ENCODE results near the gene SURF2.

The SURF2 gene

GRCh38 chr9:133354766-133355165, 1.6 kb upstream of the SURF2 start:
- Mint-ChIP-seq H3K27ac (no peak overlapping the region), H3K4me1 (peaks cover 18% of the 10 kb centered on the region), H3K36me3 (peaks cover 14% of the 10 kb centered on the region), H3K9me3 (no peaks in the 10 kb centered on the region), H3K27me3 (no peaks in the 10 kb centered on the region), H3K4me3 (no peak overlapping the region)
- ATAC-seq (ENCODE audit: low read depth) (no peak), DNase-seq (ENCODE audit: low spot score in 2 of 2) (no peak)

- peaks cover 17% of the 10 kb centered on the region for H3K4me1 Mint-ChIP-seq
- H3K9me3 Mint-ChIP-seq: no peaks in the 10 kb centered on the region
- peak; percentile 39 for ATAC-seq (ENCODE audit: low read depth)
These were observed 431 bp upstream of the SURF2 start for GRCh38 chr9:133355881-133356357.

GRCh38 chr9:133357656-133358055, 1.3 kb downstream of the SURF2 start:
- no peak for ATAC-seq (ENCODE audit: low read depth)
- peaks cover 17% of the 10 kb centered on the region for H3K4me1 Mint-ChIP-seq
- peak overlapping the region; percentile 91 for H3K4me3 Mint-ChIP-seq
- H3K36me3 Mint-ChIP-seq: peaks cover 12% of the 10 kb centered on the region
- H3K27me3 Mint-ChIP-seq: no peaks in the 10 kb centered on the region
- H3K27ac Mint-ChIP-seq: peak overlapping the region; percentile 82
- DNase-seq (ENCODE audit: low spot score in 2 of 2): no peak
- no peaks in the 10 kb centered on the region for H3K9me3 Mint-ChIP-seq

More at GRCh38 chr9:133355881-133356357, 431 bp upstream of the SURF2 start:
- Mint-ChIP-seq H3K27ac (peak overlapping the region; percentile 86), H3K4me3 (peak overlapping the region; percentile 84), H3K36me3 (peaks cover 13% of the 10 kb centered on the region), H3K27me3 (no peaks in the 10 kb centered on the region)
- no peak for DNase-seq (ENCODE audit: low spot score in 2 of 2)

- Mint-ChIP-seq H3K9me3 (no peaks in the 10 kb centered on the region), H3K27ac (no peak overlapping the region), H3K4me3 (no peak overlapping the region), H3K36me3 (peaks cover 19% of the 10 kb centered on the region), H3K27me3 (no peaks in the 10 kb centered on the region), H3K4me1 (peaks cover 12% of the 10 kb centered on the region)
- no peak for ATAC-seq (ENCODE audit: low read depth)
- no peak for DNase-seq (ENCODE audit: low spot score in 2 of 2)
These were observed 3.2 kb downstream of the SURF2 start for GRCh38 chr9:133359399-133360175.

DNA sequence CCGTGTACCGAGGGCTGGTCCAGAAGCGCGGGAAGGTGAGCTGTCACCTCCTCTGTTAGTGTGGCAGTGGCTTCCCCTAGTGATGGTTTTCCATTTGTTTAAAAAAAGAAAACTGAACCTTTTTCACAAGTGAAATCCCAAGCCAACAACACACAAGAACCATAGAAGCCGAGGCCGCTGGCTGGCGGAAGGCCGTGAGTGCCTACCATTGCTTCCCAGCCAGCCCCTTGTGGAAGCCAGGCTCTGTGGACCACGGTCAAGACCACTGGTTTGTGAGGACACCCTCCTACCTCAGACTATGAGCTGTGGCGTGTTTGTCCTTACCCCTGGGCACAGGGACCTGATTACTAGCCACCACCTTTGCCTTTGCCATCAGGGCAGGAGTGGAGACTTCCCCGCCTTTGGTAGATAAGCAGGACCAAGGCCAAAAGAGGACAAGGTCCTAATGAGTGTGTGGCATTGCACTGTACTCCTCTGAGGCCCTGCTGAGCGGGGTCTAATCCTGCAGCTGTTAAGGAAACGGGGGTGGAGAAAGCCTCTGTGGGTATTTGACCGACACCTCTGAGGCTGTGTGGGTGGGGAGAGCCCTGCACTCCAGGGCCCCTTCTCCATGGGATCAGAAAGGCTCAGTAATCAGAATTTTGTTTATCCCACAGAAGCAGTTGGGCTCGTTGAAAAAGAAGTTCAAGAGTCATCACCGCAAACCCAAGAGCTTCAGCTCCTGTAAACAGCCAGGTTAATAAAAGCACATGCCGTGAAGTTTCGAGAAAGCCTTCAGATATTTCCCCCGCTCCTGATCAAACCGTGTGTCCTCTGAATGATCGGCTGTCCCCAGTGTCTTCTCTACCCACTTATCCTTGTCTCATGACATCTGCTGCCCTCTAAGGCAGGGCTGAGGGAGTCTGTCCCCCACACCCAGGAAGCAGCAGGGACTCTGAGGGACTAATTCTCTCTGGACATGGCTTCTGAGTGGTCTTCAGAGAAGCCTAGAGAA, 4.3 kb downstream of the SURF2 start:
- no peaks in the 10 kb centered on the region for H3K9me3 Mint-ChIP-seq
- peaks cover 20% of the 10 kb centered on the region for H3K36me3 Mint-ChIP-seq
- DNase-seq (ENCODE audit: low spot score in 2 of 2) (no peak), ATAC-seq (ENCODE audit: low read depth) (no peak)
- peaks cover 11% of the 10 kb centered on the region for H3K4me1 Mint-ChIP-seq
- no peak overlapping the region for H3K27ac Mint-ChIP-seq
- H3K27me3 Mint-ChIP-seq: no peaks in the 10 kb centered on the region
- no peak overlapping the region for H3K4me3 Mint-ChIP-seq

GRCh38 chr9:133361507-133362092, 5.2 kb downstream of the SURF2 start:
- no peaks in the 10 kb centered on the region for H3K27me3 Mint-ChIP-seq
- H3K9me3 Mint-ChIP-seq: no peaks in the 10 kb centered on the region
- H3K27ac Mint-ChIP-seq: no peak overlapping the region
- DNase-seq (ENCODE audit: low spot score in 2 of 2) (no peak), ATAC-seq (ENCODE audit: low read depth) (no peak)
- no peak overlapping the region for H3K4me3 Mint-ChIP-seq
- H3K36me3 Mint-ChIP-seq: peaks cover 21% of the 10 kb centered on the region
- H3K4me1 Mint-ChIP-seq: peaks cover 11% of the 10 kb centered on the region

GRCh38 chr9:133362359-133363044, 6.2 kb downstream of the SURF2 start:
- Mint-ChIP-seq H3K27ac (no peak overlapping the region), H3K4me1 (peaks cover 11% of the 10 kb centered on the region), H3K4me3 (no peak overlapping the region), H3K27me3 (no peaks in the 10 kb centered on the region), H3K9me3 (no peaks in the 10 kb centered on the region), H3K36me3 (peaks cover 21% of the 10 kb centered on the region)
- no peak for DNase-seq (ENCODE audit: low spot score in 2 of 2)
- ATAC-seq (ENCODE audit: low read depth): no peak

- DNase-seq (ENCODE audit: low spot score in 2 of 2) (no peak), ATAC-seq (ENCODE audit: low read depth) (no peak)
- Mint-ChIP-seq H3K9me3 (no peaks in the 10 kb centered on the region), H3K4me3 (no peak overlapping the region), H3K27me3 (no peaks in the 10 kb centered on the region), H3K4me1 (peaks cover 26% of the 10 kb centered on the region), H3K36me3 (peaks cover 25% of the 10 kb centered on the region), H3K27ac (no peak overlapping the region)
These were observed 10.1 kb downstream of the SURF2 start for GRCh38 chr9:133366435-133366834.

DNA sequence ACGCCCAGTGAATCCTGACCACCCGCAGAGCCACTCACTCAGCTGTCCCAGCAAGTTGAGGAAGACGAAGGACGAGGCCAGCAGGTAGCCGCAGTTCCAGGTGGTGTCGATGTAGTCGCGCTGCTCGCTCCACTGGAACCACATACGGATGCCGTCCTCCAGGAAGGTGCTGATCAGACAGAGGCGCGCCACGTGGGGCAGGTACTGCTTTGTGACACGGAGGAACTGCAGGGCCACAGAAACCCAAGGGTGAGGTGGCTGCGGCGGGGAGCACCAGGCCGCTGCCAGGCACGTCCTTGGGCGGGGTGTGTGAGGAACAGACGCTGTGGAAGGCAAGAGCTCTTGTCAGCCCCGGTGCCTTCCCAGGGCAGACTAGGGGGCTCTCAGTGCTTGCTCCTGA, 10.9 kb downstream of the SURF2 start:
- no peak for ATAC-seq (ENCODE audit: low read depth)
- H3K4me1 Mint-ChIP-seq: peaks cover 32% of the 10 kb centered on the region
- no peak overlapping the region for H3K27ac Mint-ChIP-seq
- H3K4me3 Mint-ChIP-seq: no peak overlapping the region
- no peak for DNase-seq (ENCODE audit: low spot score in 2 of 2)
- no peaks in the 10 kb centered on the region for H3K27me3 Mint-ChIP-seq
- no peaks in the 10 kb centered on the region for H3K9me3 Mint-ChIP-seq
- peaks cover 23% of the 10 kb centered on the region for H3K36me3 Mint-ChIP-seq

DNA sequence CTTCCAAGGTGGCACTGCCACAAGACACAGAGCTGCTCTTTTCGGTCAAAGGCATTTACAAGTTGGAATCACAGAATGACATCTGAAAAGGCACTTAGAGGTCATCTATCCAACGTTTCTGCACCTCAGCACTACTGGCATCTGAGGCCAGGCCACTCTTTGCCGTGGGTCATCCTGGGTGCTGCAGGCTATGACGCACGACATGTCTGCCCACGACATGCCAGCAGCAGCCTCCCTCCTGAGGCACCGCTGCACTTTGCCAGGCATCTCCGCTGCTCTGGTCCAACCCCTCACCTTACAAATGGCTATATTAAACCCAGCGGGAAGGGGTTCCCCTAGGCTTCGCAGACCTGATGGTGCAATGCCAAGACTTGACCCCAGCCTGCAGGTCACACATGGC, 11.4 kb downstream of the SURF2 start:
- Mint-ChIP-seq H3K9me3 (no peaks in the 10 kb centered on the region), H3K27ac (no peak overlapping the region), H3K36me3 (peaks cover 21% of the 10 kb centered on the region), H3K4me3 (no peak overlapping the region), H3K4me1 (peaks cover 38% of the 10 kb centered on the region), H3K27me3 (no peaks in the 10 kb centered on the region)
- ATAC-seq (ENCODE audit: low read depth) (no peak), DNase-seq (ENCODE audit: low spot score in 2 of 2) (no peak)

- Mint-ChIP-seq H3K4me1 (peaks cover 38% of the 10 kb centered on the region), H3K4me3 (no peak overlapping the region), H3K27ac (no peak overlapping the region), H3K36me3 (peaks cover 19% of the 10 kb centered on the region), H3K9me3 (no peaks in the 10 kb centered on the region), H3K27me3 (no peaks in the 10 kb centered on the region)
- DNase-seq (ENCODE audit: low spot score in 2 of 2) (no peak), ATAC-seq (ENCODE audit: low read depth) (no peak)
These were observed 12.0 kb downstream of the SURF2 start for GRCh38 chr9:133368249-133368881.

DNA sequence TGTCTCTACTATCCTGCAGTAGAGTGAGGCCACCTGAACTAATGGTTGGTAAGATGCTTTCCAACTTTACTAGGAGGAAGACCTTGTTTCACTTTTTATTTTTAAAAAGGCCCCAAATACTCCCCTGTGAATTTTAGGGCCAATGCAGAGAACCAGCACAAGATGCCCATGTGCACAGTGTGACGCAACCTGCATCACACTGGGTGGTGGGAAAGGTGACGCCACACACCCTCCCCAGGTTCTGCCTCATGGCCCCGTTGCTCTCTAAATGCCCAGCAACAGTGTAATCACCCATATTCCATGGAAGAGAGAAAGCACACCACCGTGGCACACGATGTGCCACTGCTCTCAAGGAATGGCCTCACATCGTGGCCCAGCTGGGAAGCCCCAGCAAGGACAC, 13.1 kb downstream of the SURF2 start:
- H3K9me3 Mint-ChIP-seq: no peaks in the 10 kb centered on the region
- H3K36me3 Mint-ChIP-seq: peaks cover 10% of the 10 kb centered on the region
- ATAC-seq (ENCODE audit: low read depth) (no peak), DNase-seq (ENCODE audit: low spot score in 2 of 2) (no peak)
- peak overlapping the region; percentile 36 for H3K27ac Mint-ChIP-seq
- H3K27me3 Mint-ChIP-seq: no peaks in the 10 kb centered on the region
- no peak overlapping the region for H3K4me3 Mint-ChIP-seq
- peaks cover 38% of the 10 kb centered on the region for H3K4me1 Mint-ChIP-seq

DNA sequence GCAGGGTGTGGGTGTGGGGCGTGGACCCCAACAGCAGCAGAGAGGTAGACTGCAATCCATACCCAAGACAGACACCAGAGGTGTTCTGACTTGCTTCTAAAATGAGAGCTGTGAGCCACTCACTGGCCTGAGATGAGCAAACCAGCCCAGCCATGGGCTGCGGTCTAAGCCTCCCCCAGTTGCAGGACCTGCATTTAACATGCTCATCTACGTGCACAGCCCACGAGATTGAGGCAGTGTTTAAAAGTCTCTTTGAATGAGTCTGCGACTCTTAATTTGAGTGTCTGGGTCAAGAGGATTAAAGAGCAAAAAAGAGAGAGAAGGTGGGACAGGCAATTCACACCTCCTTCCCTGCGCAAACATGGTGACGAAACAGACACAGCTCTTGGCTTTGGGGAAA, 13.6 kb downstream of the SURF2 start:
- Mint-ChIP-seq H3K4me1 (peaks cover 43% of the 10 kb centered on the region), H3K27me3 (no peaks in the 10 kb centered on the region), H3K36me3 (peaks cover 10% of the 10 kb centered on the region), H3K27ac (peak overlapping the region; percentile 36), H3K4me3 (no peak overlapping the region), H3K9me3 (no peaks in the 10 kb centered on the region)
- no peak for DNase-seq (ENCODE audit: low spot score in 2 of 2)
- ATAC-seq (ENCODE audit: low read depth): no peak
